Measurements from ENCODE around the gene UBE2E3.

DNA sequence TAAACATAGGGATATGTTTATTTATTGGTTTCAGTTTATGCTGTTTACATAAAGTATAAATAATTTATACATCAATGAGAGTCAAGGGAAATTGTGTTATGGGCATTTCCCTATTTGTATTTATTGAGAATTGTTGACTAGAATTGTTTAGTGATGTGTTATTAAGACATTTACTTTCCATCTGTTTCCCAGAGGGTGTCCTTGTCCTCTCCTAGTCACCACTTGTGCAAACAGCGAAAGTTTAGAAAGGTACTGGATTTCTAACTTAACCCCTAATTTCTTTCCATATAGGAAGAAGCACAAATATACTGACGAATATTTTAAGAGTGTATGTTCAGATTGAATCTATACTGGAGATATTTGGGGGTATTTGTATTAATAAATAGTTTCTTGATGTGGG is 6.7 kb downstream of the UBE2E3 start:
- TF ChIP-seq POLR2AphosphoS5 (IDR thresholded peaks at IDR 0.05) (no peak), CTCF (IDR thresholded peaks at IDR 0.05) (no peak), EP300 (IDR thresholded peaks at IDR 0.05; ENCODE audit: low read depth) (no peak)
